ENCODE results near the gene HELZ2. TPM values are rescaled to one million over a fixed set of nuclear protein-coding genes. Genes with fewer than 3 reads are reported as not detected.

The HELZ2 gene
- total RNA-seq, 4 donors from 2014 or later, result 3.5 to 41.9 (median 22.1) TPM

GRCh38 chr20:63577317-63577894 is 3.4 kb upstream of the HELZ2 start:
- DNase-seq, result no peak
- no peaks in the 10 kb centered on the region for H3K36me3 ChIP-seq
- no peaks in the 10 kb centered on the region for H3K27me3 ChIP-seq
- no peak overlapping the region for H3K4me3 ChIP-seq
- intact Hi-C loops (cut with DNase I; ENCODE audit: low total_unique reads), result no loop called here
- no peak for TF ChIP-seq POLR2A (IDR thresholded peaks at IDR 0.05)
- TF ChIP-seq, protein P1, sequence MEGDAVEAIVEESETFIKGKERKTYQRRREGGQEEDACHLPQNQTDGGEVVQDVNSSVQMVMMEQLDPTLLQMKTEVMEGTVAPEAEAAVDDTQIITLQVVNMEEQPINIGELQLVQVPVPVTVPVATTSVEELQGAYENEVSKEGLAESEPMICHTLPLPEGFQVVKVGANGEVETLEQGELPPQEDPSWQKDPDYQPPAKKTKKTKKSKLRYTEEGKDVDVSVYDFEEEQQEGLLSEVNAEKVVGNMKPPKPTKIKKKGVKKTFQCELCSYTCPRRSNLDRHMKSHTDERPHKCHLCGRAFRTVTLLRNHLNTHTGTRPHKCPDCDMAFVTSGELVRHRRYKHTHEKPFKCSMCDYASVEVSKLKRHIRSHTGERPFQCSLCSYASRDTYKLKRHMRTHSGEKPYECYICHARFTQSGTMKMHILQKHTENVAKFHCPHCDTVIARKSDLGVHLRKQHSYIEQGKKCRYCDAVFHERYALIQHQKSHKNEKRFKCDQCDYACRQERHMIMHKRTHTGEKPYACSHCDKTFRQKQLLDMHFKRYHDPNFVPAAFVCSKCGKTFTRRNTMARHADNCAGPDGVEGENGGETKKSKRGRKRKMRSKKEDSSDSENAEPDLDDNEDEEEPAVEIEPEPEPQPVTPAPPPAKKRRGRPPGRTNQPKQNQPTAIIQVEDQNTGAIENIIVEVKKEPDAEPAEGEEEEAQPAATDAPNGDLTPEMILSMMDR (IDR thresholded peaks at IDR 0.05), result no peak
- peaks cover 0 to 6% of the 10 kb centered on the region in 2 donors for H3K4me1 ChIP-seq
- H3K27ac ChIP-seq, result no peak overlapping the region
- H3K9me3 ChIP-seq, result no peaks in the 10 kb centered on the region

- DNase-seq, result no peak
- TF ChIP-seq POLR2A (IDR thresholded peaks at IDR 0.05), result no peak
- TF ChIP-seq, protein P1 (IDR thresholded peaks at IDR 0.05), result no peak
- H3K4me1 ChIP-seq, result peaks cover 0 to 6% of the 10 kb centered on the region in 2 donors
- H3K36me3 ChIP-seq, result no peaks in the 10 kb centered on the region
- H3K9me3 ChIP-seq, result no peaks in the 10 kb centered on the region
- no peak overlapping the region for H3K27ac ChIP-seq
- intact Hi-C loops (cut with DNase I; ENCODE audit: low total_unique reads), result no loop called here
- H3K27me3 ChIP-seq, result no peaks in the 10 kb centered on the region
- H3K4me3 ChIP-seq, result no peak overlapping the region
These were observed 2.3 kb upstream of the HELZ2 start for GRCh38 chr20:63576311-63576710.

GRCh38 chr20:63574829-63575743 is 1.0 kb upstream of the HELZ2 start:
- H3K27me3 ChIP-seq, result no peaks in the 10 kb centered on the region
- no peak for DNase-seq
- TF ChIP-seq POLR2A (IDR thresholded peaks at IDR 0.05), result no peak
- TF ChIP-seq, protein P1 (IDR thresholded peaks at IDR 0.05), result no peak
- no peak overlapping the region for H3K27ac ChIP-seq
- H3K36me3 ChIP-seq, result no peaks in the 10 kb centered on the region
- peaks cover 0 to 6% of the 10 kb centered on the region in 2 donors for H3K4me1 ChIP-seq
- intact Hi-C loops (cut with DNase I; ENCODE audit: low total_unique reads), result no loop called here
- no peaks in the 10 kb centered on the region for H3K9me3 ChIP-seq
- no peak overlapping the region for H3K4me3 ChIP-seq

GRCh38 chr20:63573647-63574131 is 350 bp downstream of the HELZ2 start:
- intact Hi-C loops (cut with DNase I; ENCODE audit: low total_unique reads), result no loop called here
- TF ChIP-seq, protein P1 (IDR thresholded peaks at IDR 0.05), result no peak
- no peak for TF ChIP-seq POLR2A (IDR thresholded peaks at IDR 0.05)
- no peak for DNase-seq
- Histone ChIP-seq H3K9me3 (no peaks in the 10 kb centered on the region), H3K4me3 (peak overlapping the region; percentile 63 to 85), H3K27me3 (no peaks in the 10 kb centered on the region), H3K4me1 (peaks cover 0 to 6% of the 10 kb centered on the region in 2 donors), H3K27ac (peak overlapping the region; percentile 63 to 78), H3K36me3 (no peaks in the 10 kb centered on the region)
